PC-3 (cell line): ENCODE results near the gene TYW1. TPM values are rescaled to one million over a fixed set of nuclear protein-coding genes. Genes with fewer than 3 reads are reported as not detected.
"Not testable (repeated sequence)": the region's sequence is repeated elsewhere in the genome, so short reads cannot be mapped to it uniquely, and the experiment has no call there.

Source experiments
- ATAC-seq: fragments of 200-7000 bp; cut with Tn5 transposase; 2 replicates; pipeline ENCODE4 v1.9.1; 2020; ENCODE audit warnings: mild to moderate bottlenecking, moderate library complexity
- BruUV-seq: library from RNA; stranded (reverse); fragments of 400-500 nt; replicated peaks from 2 replicates; lab custom pipeline; 2021; lab: Mats Ljungman, UMichigan
- CTCF ChIA-PET: fragments of 300-600 bp; sonication (Branson Sonifier 250); formaldehyde crosslinking; loops from one replicate; lab custom pipeline; 2022; ENCODE audit warnings: antibody characterized with exemption; lab: Charles Lee
- POLR2A ChIA-PET: fragments of 300-600 bp; sonication (Branson Sonifier 250); formaldehyde crosslinking; loops from one replicate; lab custom pipeline; 2022; ENCODE audit warnings: antibody characterized with exemption; ENCODE audit not compliant: unreplicated experiment; lab: Charles Lee
- DNase-seq: peaks from one replicate; pipeline ENCODE4 v3.0.0-alpha.2; 2015
- H2AFZ ChIP-seq: fragments of 300-600 bp; sonication (generic); 2 replicates; pipeline ENCODE4 v1.6.0; 2016; ENCODE audit warnings: antibody characterized with exemption, low read length
- H3F3A ChIP-seq: fragments of 300-600 bp; sonication (generic); one replicate; pipeline ENCODE4 v1.6.0; 2017; ENCODE audit warnings: antibody characterized with exemption, low read length, control low read depth, mild to moderate bottlenecking; ENCODE audit not compliant: unreplicated experiment
- H3K27ac ChIP-seq: fragments of 300-600 bp; sonication (generic); 2 replicates; pipeline ENCODE4 v1.5.1; 2016; ENCODE audit warnings: mild to moderate bottlenecking, low read length
- H3K27me3 ChIP-seq: fragments of 300-600 bp; sonication (generic); 2 replicates; pipeline ENCODE4 v1.6.1; 2016; ENCODE audit warnings: low read length, mixed read lengths
- H3K36me3 ChIP-seq: fragments of 300-600 bp; sonication (generic); 2 replicates; pipeline ENCODE4 v1.6.1; 2016; ENCODE audit warnings: low read depth, mixed run types, low read length, mixed read lengths
- H3K4me1 ChIP-seq: fragments of 300-600 bp; sonication (generic); 2 replicates; pipeline ENCODE4 v1.5.1; 2016; ENCODE audit warnings: low read length; ENCODE audit not compliant: insufficient read depth
- H3K4me2 ChIP-seq: fragments of 300-600 bp; sonication (generic); 2 replicates; pipeline ENCODE4 v1.6.0; 2016; ENCODE audit warnings: low read length
- H3K4me3 ChIP-seq: fragments of 300-600 bp; sonication (generic); 2 replicates; pipeline ENCODE4 v1.5.1; 2016; ENCODE audit warnings: mild to moderate bottlenecking, low read length, mixed read lengths
- H3K79me2 ChIP-seq: fragments of 300-600 bp; sonication (generic); 2 replicates; pipeline ENCODE4 v1.6.1; 2017; ENCODE audit warnings: low read length, mixed read lengths
- H3K9ac ChIP-seq: fragments of 300-600 bp; sonication (generic); 2 replicates; pipeline ENCODE4 v1.6.0; 2016; ENCODE audit warnings: mild to moderate bottlenecking, low read length
- H3K9me2 ChIP-seq: fragments of 300-600 bp; sonication (generic); replicated peaks from 2 replicates; pipeline ENCODE4 v1.6.1; 2016; ENCODE audit warnings: mixed run types, low read length, mixed read lengths
- H3K9me3 ChIP-seq: fragments of 300-600 bp; sonication (generic); 2 replicates; pipeline ENCODE4 v1.6.1; 2016; ENCODE audit warnings: low read length, mixed read lengths
- H4K20me1 ChIP-seq: fragments of 300-600 bp; sonication (generic); 2 replicates; pipeline ENCODE4 v1.6.1; 2016; ENCODE audit warnings: low read length, mixed read lengths
- CTCF ChIP-seq: fragments of 300-600 bp; sonication (generic); conservative IDR thresholded peaks from 2 replicates; pipeline ENCODE4 v1.5.1; 2017; ENCODE audit warnings: antibody characterized with exemption, low read depth, mild to moderate bottlenecking, low read length
- EZH2 ChIP-seq: fragments of 300-600 bp; sonication (generic); IDR thresholded peaks from one replicate; pipeline ENCODE4 v1.6.1; 2017; ENCODE audit warnings: antibody characterized with exemption, mild to moderate bottlenecking, low read length; ENCODE audit not compliant: unreplicated experiment
- EZH2phosphoT487 ChIP-seq: fragments of 300-600 bp; sonication (generic); IDR thresholded peaks from 2 replicates; pipeline ENCODE4 v1.6.1; 2018; ENCODE audit warnings: mild to moderate bottlenecking, antibody characterized with exemption, low read length, borderline replicate concordance
- intact Hi-C: fragments of 100-400 bp; cut with micrococcal nuclease; formaldehyde crosslinking; loops from 2 replicates; pipeline ENCODE4 v1.9.0; 2023
- total RNA-seq: library from RNA; depleted of rRNA; stranded (reverse); fragments of >200 nt; gene quantifications from 2 replicates; pipeline ENCODE4 v1.2.3, GENCODE V29; 2014

The TYW1 gene
- total RNA-seq, 1 experiment from 2014 or later, result 13.4 TPM

- no peak for DNase-seq
- POLR2A ChIA-PET, result no interaction called here
- no TSS peak for BruUV-seq
- no peaks in the 10 kb centered on the region for H3K9me3 ChIP-seq
- no peak overlapping the region for H3K4me2 ChIP-seq
- H3K27ac ChIP-seq, result no peak overlapping the region
- no peaks in the 10 kb centered on the region for H3K27me3 ChIP-seq
- no peaks in the 10 kb centered on the region for H3K9me2 ChIP-seq
- CTCF ChIA-PET, result no interaction called here
- no peaks in the 10 kb centered on the region for H3K4me1 ChIP-seq
- intact Hi-C loops, result no loop called here
- H3K79me2 ChIP-seq, result no peaks in the 10 kb centered on the region
- no peak overlapping the region for H2AFZ ChIP-seq
- H3K9ac ChIP-seq, result no peak overlapping the region
- H3K4me3 ChIP-seq, result no peak overlapping the region
- H4K20me1 ChIP-seq, result no peaks in the 10 kb centered on the region
- no peaks in the 10 kb centered on the region for H3K36me3 ChIP-seq
- TF ChIP-seq CTCF (no peak), EZH2 (no peak), EZH2phosphoT487 (no peak)
- no peak for ATAC-seq
- no peaks in the 10 kb centered on the region for H3F3A ChIP-seq
These were observed 104.3 kb downstream of the TYW1 start for GRCh38 chr7:67100956-67101361.

- H2AFZ ChIP-seq, H3K36me3 ChIP-seq, POLR2A ChIA-PET, intact Hi-C loops, BruUV-seq, CTCF ChIA-PET, H3K27ac ChIP-seq, H3K4me3 ChIP-seq, H3K4me1 ChIP-seq, H3K9me2 ChIP-seq, H4K20me1 ChIP-seq, ATAC-seq, H3K9me3 ChIP-seq, H3F3A ChIP-seq, H3K27me3 ChIP-seq, H3K79me2 ChIP-seq, H3K9ac ChIP-seq, DNase-seq, H3K4me2 ChIP-seq: not testable (repeated sequence)
These were observed 108.3 kb downstream of the TYW1 start for GRCh38 chr7:67104937-67105336.

GRCh38 chr7:67105377-67105776 is 108.7 kb downstream of the TYW1 start:
- BruUV-seq, result no TSS peak
- Histone ChIP-seq H3K27ac (no peak overlapping the region), H3K4me1 (no peaks in the 10 kb centered on the region), H2AFZ (no peak overlapping the region), H3K79me2 (no peaks in the 10 kb centered on the region), H3K9ac (no peak overlapping the region), H3K9me3 (no peaks in the 10 kb centered on the region), H3K4me2 (no peak overlapping the region), H3F3A (no peaks in the 10 kb centered on the region), H3K27me3 (no peaks in the 10 kb centered on the region), H4K20me1 (no peaks in the 10 kb centered on the region), H3K4me3 (no peak overlapping the region), H3K9me2 (no peaks in the 10 kb centered on the region), H3K36me3 (no peaks in the 10 kb centered on the region)
- DNase-seq, result no peak
- intact Hi-C loops, result no loop called here
- TF ChIP-seq EZH2 (no peak), CTCF (no peak), EZH2phosphoT487 (no peak)
- ATAC-seq, result no peak
- CTCF ChIA-PET, result no interaction called here
- POLR2A ChIA-PET, result no interaction called here

- ATAC-seq, CTCF ChIA-PET, H3F3A ChIP-seq, DNase-seq, H3K27ac ChIP-seq, H3K9ac ChIP-seq, H2AFZ ChIP-seq, H3K27me3 ChIP-seq, BruUV-seq, H3K4me2 ChIP-seq, intact Hi-C loops, H3K9me2 ChIP-seq, H3K9me3 ChIP-seq, H3K79me2 ChIP-seq, H4K20me1 ChIP-seq, H3K4me3 ChIP-seq, H3K36me3 ChIP-seq, H3K4me1 ChIP-seq: not testable (repeated sequence)
- POLR2A ChIA-PET, result interaction anchor here (0.6 kb wide), 1 partner anchor 251 kb away, joined by 3 read pairs; no protein-coding TSS in a partner anchor
These were observed 109.6 kb downstream of the TYW1 start for GRCh38 chr7:67106255-67106654.

GRCh38 chr7:67111342-67111741 is 114.7 kb downstream of the TYW1 start:
- H3K27ac ChIP-seq, H3K4me2 ChIP-seq, H3K9ac ChIP-seq, intact Hi-C loops, H3K9me2 ChIP-seq, H3K4me3 ChIP-seq, H3K4me1 ChIP-seq, H3K79me2 ChIP-seq, H4K20me1 ChIP-seq, BruUV-seq, CTCF ChIA-PET, H3K27me3 ChIP-seq, H3K36me3 ChIP-seq, H3F3A ChIP-seq, POLR2A ChIA-PET, H2AFZ ChIP-seq, DNase-seq, ATAC-seq, H3K9me3 ChIP-seq: not testable (repeated sequence)
